PC-3 (cell line): ENCODE measurements around the gene COL6A2. TPM values are rescaled to one million over a fixed set of nuclear protein-coding genes. Genes with fewer than 3 reads are reported as not detected.
A peak's percentile ranks its signal among the peaks of the same experiment; 100 is the strongest.

Experiments used
- ATAC-seq: fragments of 200-7000 bp; cut with Tn5 transposase; 2 replicates; pipeline ENCODE4 v1.9.1; 2020; ENCODE audit warnings: mild to moderate bottlenecking, moderate library complexity
- BruUV-seq: library from RNA; stranded (reverse); fragments of 400-500 nt; replicated peaks from 2 replicates; lab custom pipeline; 2021; lab: Mats Ljungman, UMichigan
- CTCF ChIA-PET: fragments of 300-600 bp; sonication (Branson Sonifier 250); formaldehyde crosslinking; loops from one replicate; lab custom pipeline; 2022; ENCODE audit warnings: antibody characterized with exemption; lab: Charles Lee
- POLR2A ChIA-PET: fragments of 300-600 bp; sonication (Branson Sonifier 250); formaldehyde crosslinking; loops from one replicate; lab custom pipeline; 2022; ENCODE audit warnings: antibody characterized with exemption; ENCODE audit not compliant: unreplicated experiment; lab: Charles Lee
- DNase-seq: peaks from one replicate; pipeline ENCODE4 v3.0.0-alpha.2; 2015
- H2AFZ ChIP-seq: fragments of 300-600 bp; sonication (generic); 2 replicates; pipeline ENCODE4 v1.6.0; 2016; ENCODE audit warnings: antibody characterized with exemption, low read length
- H3F3A ChIP-seq: fragments of 300-600 bp; sonication (generic); one replicate; pipeline ENCODE4 v1.6.0; 2017; ENCODE audit warnings: antibody characterized with exemption, low read length, control low read depth, mild to moderate bottlenecking; ENCODE audit not compliant: unreplicated experiment
- H3K27ac ChIP-seq: fragments of 300-600 bp; sonication (generic); 2 replicates; pipeline ENCODE4 v1.5.1; 2016; ENCODE audit warnings: mild to moderate bottlenecking, low read length
- H3K27me3 ChIP-seq: fragments of 300-600 bp; sonication (generic); 2 replicates; pipeline ENCODE4 v1.6.1; 2016; ENCODE audit warnings: low read length, mixed read lengths
- H3K36me3 ChIP-seq: fragments of 300-600 bp; sonication (generic); 2 replicates; pipeline ENCODE4 v1.6.1; 2016; ENCODE audit warnings: low read depth, mixed run types, low read length, mixed read lengths
- H3K4me1 ChIP-seq: fragments of 300-600 bp; sonication (generic); 2 replicates; pipeline ENCODE4 v1.5.1; 2016; ENCODE audit warnings: low read length; ENCODE audit not compliant: insufficient read depth
- H3K4me2 ChIP-seq: fragments of 300-600 bp; sonication (generic); 2 replicates; pipeline ENCODE4 v1.6.0; 2016; ENCODE audit warnings: low read length
- H3K4me3 ChIP-seq: fragments of 300-600 bp; sonication (generic); 2 replicates; pipeline ENCODE4 v1.5.1; 2016; ENCODE audit warnings: mild to moderate bottlenecking, low read length, mixed read lengths
- H3K79me2 ChIP-seq: fragments of 300-600 bp; sonication (generic); 2 replicates; pipeline ENCODE4 v1.6.1; 2017; ENCODE audit warnings: low read length, mixed read lengths
- H3K9ac ChIP-seq: fragments of 300-600 bp; sonication (generic); 2 replicates; pipeline ENCODE4 v1.6.0; 2016; ENCODE audit warnings: mild to moderate bottlenecking, low read length
- H3K9me2 ChIP-seq: fragments of 300-600 bp; sonication (generic); replicated peaks from 2 replicates; pipeline ENCODE4 v1.6.1; 2016; ENCODE audit warnings: mixed run types, low read length, mixed read lengths
- H3K9me3 ChIP-seq: fragments of 300-600 bp; sonication (generic); 2 replicates; pipeline ENCODE4 v1.6.1; 2016; ENCODE audit warnings: low read length, mixed read lengths
- H4K20me1 ChIP-seq: fragments of 300-600 bp; sonication (generic); 2 replicates; pipeline ENCODE4 v1.6.1; 2016; ENCODE audit warnings: low read length, mixed read lengths
- CTCF ChIP-seq: fragments of 300-600 bp; sonication (generic); conservative IDR thresholded peaks from 2 replicates; pipeline ENCODE4 v1.5.1; 2017; ENCODE audit warnings: antibody characterized with exemption, low read depth, mild to moderate bottlenecking, low read length
- EZH2 ChIP-seq: fragments of 300-600 bp; sonication (generic); IDR thresholded peaks from one replicate; pipeline ENCODE4 v1.6.1; 2017; ENCODE audit warnings: antibody characterized with exemption, mild to moderate bottlenecking, low read length; ENCODE audit not compliant: unreplicated experiment
- EZH2phosphoT487 ChIP-seq: fragments of 300-600 bp; sonication (generic); IDR thresholded peaks from 2 replicates; pipeline ENCODE4 v1.6.1; 2018; ENCODE audit warnings: mild to moderate bottlenecking, antibody characterized with exemption, low read length, borderline replicate concordance
- intact Hi-C: fragments of 100-400 bp; cut with micrococcal nuclease; formaldehyde crosslinking; loops from 2 replicates; pipeline ENCODE4 v1.9.0; 2023
- total RNA-seq: library from RNA; depleted of rRNA; stranded (reverse); fragments of >200 nt; gene quantifications from 2 replicates; pipeline ENCODE4 v1.2.3, GENCODE V29; 2014

Gene COL6A2
- total RNA-seq, 1 experiment from 2014 or later: 521 TPM

DNA sequence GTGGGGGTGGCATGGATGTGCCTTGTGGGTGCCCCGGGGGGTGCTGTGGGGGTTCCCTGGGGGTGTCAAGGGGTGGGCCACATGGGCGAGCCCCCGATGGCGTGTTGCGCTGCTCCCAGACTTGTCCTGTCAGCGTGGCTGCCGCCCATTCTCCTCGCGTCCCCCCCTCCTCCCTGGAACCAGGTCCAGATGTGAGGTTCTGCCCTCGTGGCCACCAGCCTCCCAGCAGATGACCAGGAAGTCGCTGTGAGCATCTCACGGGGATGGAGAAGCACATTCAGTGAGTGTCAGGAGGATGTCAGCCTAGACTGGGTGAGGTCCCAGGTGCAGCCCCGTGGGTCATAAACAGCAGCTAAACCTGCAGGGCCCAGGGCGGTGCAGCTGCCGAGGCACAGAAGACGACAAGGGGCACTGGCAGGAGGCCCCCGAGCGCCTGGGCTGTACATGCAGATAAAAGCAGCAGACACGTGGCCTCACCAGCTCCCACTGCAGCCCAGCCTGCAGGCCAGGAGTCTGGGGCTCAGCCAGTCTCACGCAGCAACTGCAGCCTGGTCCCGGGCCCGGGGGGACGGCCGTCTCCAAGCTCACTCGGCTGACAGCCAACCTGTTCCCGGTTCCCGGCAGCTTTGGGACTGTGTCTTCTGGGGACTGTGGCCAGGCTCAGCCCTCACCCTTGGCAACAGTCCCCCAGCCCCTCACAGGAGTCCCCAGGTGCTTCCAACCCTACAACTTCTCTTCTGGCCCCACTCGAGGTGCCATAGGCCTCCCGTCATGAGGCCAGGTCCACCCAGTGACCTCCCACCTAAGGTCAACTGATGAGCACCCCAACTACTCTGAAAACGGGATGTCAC lies 17.5 kb upstream of the COL6A2 start:
- Histone ChIP-seq H3K4me3 (no peak overlapping the region), H3K9me3 (no peaks in the 10 kb centered on the region), H3F3A (no peaks in the 10 kb centered on the region), H3K9ac (peak overlapping the region; percentile 64), H3K4me2 (no peak overlapping the region; the same call in 1 of the 2 replicates), H3K79me2 (no peaks in the 10 kb centered on the region), H3K27ac (peak overlapping the region; percentile 81), H4K20me1 (no peaks in the 10 kb centered on the region), H3K9me2 (no peaks in the 10 kb centered on the region), H3K4me1 (peaks cover 21% of the 10 kb centered on the region), H2AFZ (no peak overlapping the region), H3K27me3 (no peaks in the 10 kb centered on the region), H3K36me3 (no peaks in the 10 kb centered on the region)
- DNase-seq (no peak), ATAC-seq (no peak)
- ChIA-PET CTCF (no interaction called here), POLR2A (no interaction called here)
- BruUV-seq: no TSS peak
- intact Hi-C loops: no loop called here
- TF ChIP-seq EZH2phosphoT487 (no peak), CTCF (no peak), EZH2 (no peak)

GRCh38 chr21:46081022-46081861 lies 16.7 kb upstream of the COL6A2 start:
- peak overlapping the region; percentile 40 for H3K4me2 ChIP-seq
- H3K4me1 ChIP-seq: peaks cover 21% of the 10 kb centered on the region
- no TSS peak for BruUV-seq
- TF ChIP-seq EZH2phosphoT487 (no peak), CTCF (no peak), EZH2 (no peak)
- intact Hi-C loops: no loop called here
- ATAC-seq: peak; percentile 67
- no peaks in the 10 kb centered on the region for H3K79me2 ChIP-seq
- no peak overlapping the region for H3K4me3 ChIP-seq
- no peaks in the 10 kb centered on the region for H4K20me1 ChIP-seq
- no peaks in the 10 kb centered on the region for H3K9me3 ChIP-seq
- peak overlapping the region; percentile 73 for H2AFZ ChIP-seq
- no peaks in the 10 kb centered on the region for H3K36me3 ChIP-seq
- peak; percentile 55 for DNase-seq
- ChIA-PET CTCF (no interaction called here), POLR2A (interaction anchor here (0.5 to 0.6 kb wide), 2 partner anchors 16 to 97 kb away, joined by 3 to 10 read pairs; no protein-coding TSS in a partner anchor)
- no peaks in the 10 kb centered on the region for H3F3A ChIP-seq
- H3K9me2 ChIP-seq: no peaks in the 10 kb centered on the region
- H3K27ac ChIP-seq: peak overlapping the region; percentile 81
- H3K27me3 ChIP-seq: no peaks in the 10 kb centered on the region
- peak overlapping the region; percentile 38 for H3K9ac ChIP-seq
